Effector memory CD8-positive, alpha-beta T cell (primary cell): Measurements from ENCODE around the gene ADD2.

Experiments used
- ATAC-seq: fragments of 150-1000 bp; cut with Tn5 transposase; replicated peaks from 2 replicates; pipeline ENCODE4 v1.10.0; 2021; ENCODE audit warnings: mild to moderate bottlenecking, moderate library complexity
- DNase-seq, 3 experiments: peaks; one replicate each; pipeline ENCODE4 v3.0.0; 2021
- H3K27ac Mint-ChIP-seq, 2 donors: one replicate each; pipeline ENCODE4 v1.8.0; 2022; ENCODE audit warnings: mild to moderate bottlenecking in 2 of 2, mixed read lengths in 2 of 2, moderate library complexity in 2 of 2
- H3K27me3 Mint-ChIP-seq, 2 donors: one replicate each; pipeline ENCODE4 v1.8.0; 2022; ENCODE audit warnings: mixed read lengths in 2 of 2
- H3K36me3 Mint-ChIP-seq: one replicate; pipeline ENCODE4 v1.8.0; 2022; ENCODE audit warnings: mild to moderate bottlenecking, moderate library complexity, mixed read lengths; ENCODE audit not compliant: insufficient read depth
- H3K4me1 Mint-ChIP-seq, 2 donors: one replicate each; pipeline ENCODE4 v1.8.0; 2022; ENCODE audit warnings: low read depth in 2 of 2, mixed read lengths in 2 of 2
- H3K4me3 Mint-ChIP-seq, 2 donors: one replicate each; pipeline ENCODE4 v1.8.0; 2022; ENCODE audit warnings: mild to moderate bottlenecking in 2 of 2, mixed read lengths in 2 of 2, moderate library complexity in 2 of 2
- H3K9me3 Mint-ChIP-seq, 2 donors: one replicate each; pipeline ENCODE4 v1.8.0; 2022; ENCODE audit warnings: mixed read lengths in 2 of 2

ADD2 gene

GRCh38 chr2:70738159-70738558 lies 29.8 kb downstream of the ADD2 start:
- Mint-ChIP-seq H3K9me3 (no peaks in the 10 kb centered on the region), H3K27me3 (peaks cover 56 to 68% of the 10 kb centered on the region in 2 donors), H3K36me3 (no peaks in the 10 kb centered on the region), H3K4me3 (no peak overlapping the region), H3K4me1 (no peaks in the 10 kb centered on the region), H3K27ac (no peak overlapping the region)
- DNase-seq: no peak
- no peak for ATAC-seq

DNA sequence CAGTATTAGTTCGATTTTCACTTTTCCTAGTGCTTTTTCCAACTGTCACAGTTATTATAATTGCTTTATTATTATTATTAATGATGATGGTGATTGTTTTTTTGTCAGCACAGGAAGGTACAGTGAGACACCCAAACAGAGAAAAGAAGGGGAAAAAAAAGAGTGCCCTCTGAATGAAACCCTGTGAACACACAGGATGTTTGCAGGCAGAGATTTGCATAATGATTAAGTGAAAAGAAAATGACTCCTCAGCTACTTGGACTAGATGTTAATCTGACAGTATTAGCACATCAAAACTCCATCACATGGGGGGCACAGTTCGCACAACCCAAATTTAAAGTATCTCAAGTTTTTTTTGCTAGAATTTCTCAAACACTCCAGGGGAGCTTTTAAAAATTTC lies 32.9 kb downstream of the ADD2 start:
- ATAC-seq: no peak
- DNase-seq: no peak
- Mint-ChIP-seq H3K27ac (no peak overlapping the region), H3K4me3 (no peak overlapping the region), H3K9me3 (no peaks in the 10 kb centered on the region), H3K4me1 (no peaks in the 10 kb centered on the region), H3K27me3 (peaks cover 60 to 83% of the 10 kb centered on the region in 2 donors), H3K36me3 (no peaks in the 10 kb centered on the region)

DNA sequence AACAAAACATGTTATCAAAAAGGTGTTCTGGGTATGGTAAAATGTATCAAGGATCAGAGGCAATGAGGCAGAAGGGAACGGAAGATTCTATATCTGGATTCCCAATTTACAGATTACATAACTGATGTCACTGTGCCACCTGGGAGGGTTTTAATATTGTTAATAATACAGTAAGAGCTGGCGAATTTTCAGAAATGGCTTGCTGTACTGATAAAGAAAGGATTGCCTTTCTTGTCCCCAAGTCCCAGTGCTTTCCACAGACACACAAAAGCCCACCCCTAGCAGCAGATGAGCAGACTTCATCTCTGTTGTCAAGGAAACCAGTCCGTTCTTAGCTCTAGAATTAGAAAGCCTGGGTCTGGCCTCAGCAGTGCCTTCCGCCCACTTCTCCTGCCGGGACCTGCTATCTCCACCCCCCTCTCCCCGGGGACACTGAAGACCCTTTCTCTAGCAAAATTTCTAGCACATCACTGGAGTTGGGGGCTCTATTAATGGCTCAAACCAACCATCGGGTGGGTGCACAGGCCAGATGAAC lies 34.3 kb downstream of the ADD2 start:
- H3K4me3 Mint-ChIP-seq: no peak overlapping the region
- DNase-seq (no peak), ATAC-seq (no peak)
- no peaks in the 10 kb centered on the region for H3K9me3 Mint-ChIP-seq
- no peaks in the 10 kb centered on the region for H3K4me1 Mint-ChIP-seq
- no peak overlapping the region for H3K27ac Mint-ChIP-seq
- H3K36me3 Mint-ChIP-seq: no peaks in the 10 kb centered on the region
- H3K27me3 Mint-ChIP-seq: peaks cover 50 to 84% of the 10 kb centered on the region in 2 donors

DNA sequence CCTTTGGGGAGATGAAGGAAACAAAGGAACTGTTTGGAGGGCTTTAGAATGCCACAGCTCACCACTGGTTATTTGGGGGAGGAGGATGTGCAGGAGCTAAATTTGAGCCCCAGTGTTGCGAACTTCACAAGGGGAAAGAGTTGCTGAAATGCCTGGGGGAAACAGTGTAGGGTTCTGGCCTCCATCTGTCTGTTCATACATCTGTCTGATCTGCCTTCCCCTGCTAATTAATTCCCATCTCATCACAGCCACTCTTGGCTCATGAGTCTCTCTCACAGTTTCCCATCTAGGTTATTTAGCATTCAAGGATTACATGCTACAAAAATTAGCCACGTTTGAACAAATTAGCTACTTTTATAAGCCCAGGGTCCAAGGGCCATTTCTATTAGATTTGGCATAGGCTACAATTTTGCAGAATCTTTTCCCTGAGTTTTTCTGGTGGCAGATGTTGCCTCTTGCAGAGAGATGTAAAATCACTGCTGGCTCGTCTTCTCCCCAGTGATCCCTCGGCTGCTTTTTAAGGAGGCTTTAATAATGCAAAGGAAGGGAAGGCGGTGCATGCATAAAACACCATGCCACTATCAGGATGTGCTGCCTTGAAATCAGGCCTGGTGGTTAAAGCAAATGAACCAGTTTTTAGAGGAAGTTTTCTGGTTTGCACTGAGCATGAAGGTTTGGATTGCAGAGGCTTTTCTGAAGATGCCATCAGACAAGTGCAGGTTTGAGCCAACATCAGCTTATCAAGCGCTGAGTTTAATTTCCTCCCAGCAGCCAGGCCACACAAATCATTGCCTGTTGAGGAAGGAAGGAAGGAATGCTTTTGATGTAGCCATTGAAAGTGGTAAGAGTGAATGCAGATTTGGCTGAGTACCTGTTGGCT lies 35.0 kb downstream of the ADD2 start:
- peaks cover 44 to 86% of the 10 kb centered on the region in 2 donors for H3K27me3 Mint-ChIP-seq
- ATAC-seq: no peak

DNA sequence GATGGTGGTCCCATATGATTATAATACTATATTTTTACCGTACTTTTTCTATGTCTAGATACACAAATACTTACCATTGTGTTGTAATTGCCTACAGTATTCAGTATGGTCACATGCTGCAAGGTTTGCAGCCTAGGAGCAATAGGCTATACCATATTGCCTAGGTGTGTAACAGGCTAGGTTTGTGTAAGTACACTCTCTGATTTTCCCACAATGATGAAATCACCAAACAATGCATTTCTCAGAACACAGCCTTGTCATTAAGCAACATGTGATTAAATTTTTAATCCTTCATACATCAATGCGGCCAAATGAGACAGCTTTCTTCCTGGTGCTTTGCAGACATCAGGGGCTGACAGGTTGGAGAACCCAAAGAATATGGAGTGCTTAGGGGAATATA lies 37.3 kb downstream of the ADD2 start:
- Mint-ChIP-seq H3K4me1 (no peaks in the 10 kb centered on the region), H3K27ac (no peak overlapping the region), H3K36me3 (no peaks in the 10 kb centered on the region), H3K4me3 (no peak overlapping the region), H3K27me3 (peaks cover 34 to 83% of the 10 kb centered on the region in 2 donors), H3K9me3 (no peaks in the 10 kb centered on the region)
- DNase-seq: no peak
- ATAC-seq: no peak

More for the DNA sequence above, 35.0 kb downstream of the ADD2 start:
- Mint-ChIP-seq H3K4me1 (no peaks in the 10 kb centered on the region), H3K9me3 (no peaks in the 10 kb centered on the region), H3K4me3 (no peak overlapping the region), H3K36me3 (no peaks in the 10 kb centered on the region), H3K27ac (no peak overlapping the region)
- DNase-seq: no peak

DNA sequence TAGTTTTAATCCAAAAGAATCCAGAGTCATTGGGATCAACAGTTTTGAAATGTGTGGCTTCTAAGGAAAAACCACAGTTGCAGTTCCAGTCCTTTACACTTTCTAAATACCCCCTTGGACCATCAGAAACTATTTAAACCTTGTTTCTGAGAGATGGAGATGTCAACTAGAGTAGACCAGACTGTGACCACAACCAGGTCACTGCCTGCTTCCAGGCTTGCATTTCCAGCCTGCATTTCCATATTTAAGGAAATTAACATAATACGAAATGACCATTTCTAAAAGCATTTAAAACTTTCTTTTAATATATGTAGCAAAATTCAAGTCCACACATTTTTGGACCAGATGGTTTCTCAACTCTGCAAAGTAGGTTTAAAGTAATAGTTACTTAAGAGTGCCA lies 38.4 kb downstream of the ADD2 start:
- no peak for DNase-seq
- Mint-ChIP-seq H3K4me1 (no peaks in the 10 kb centered on the region), H3K36me3 (no peaks in the 10 kb centered on the region), H3K4me3 (no peak overlapping the region), H3K27ac (no peak overlapping the region), H3K27me3 (peaks cover 25 to 82% of the 10 kb centered on the region in 2 donors), H3K9me3 (no peaks in the 10 kb centered on the region)
- no peak for ATAC-seq

DNA sequence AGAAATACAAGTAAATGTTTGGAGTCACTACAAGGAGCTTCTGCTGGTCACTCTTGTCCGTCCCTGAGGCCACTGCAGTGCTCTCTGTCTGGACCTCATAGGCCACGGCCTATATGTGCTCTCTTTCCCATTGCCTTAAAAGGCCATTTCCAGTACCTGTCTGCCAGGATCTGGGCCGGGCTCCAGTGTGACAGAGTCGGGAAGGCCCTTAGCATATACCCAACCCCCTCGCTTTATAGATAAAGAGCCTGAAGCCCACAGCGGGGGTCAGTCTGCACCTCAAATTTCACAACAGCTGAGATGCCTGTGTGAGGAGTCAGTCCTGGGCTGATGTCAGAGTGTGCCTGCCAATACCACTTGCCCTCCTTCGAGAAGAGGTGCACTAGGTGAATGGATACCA lies 39.9 kb downstream of the ADD2 start:
- H3K27me3 Mint-ChIP-seq: peaks cover 10 to 67% of the 10 kb centered on the region in 2 donors
- H3K4me1 Mint-ChIP-seq: no peaks in the 10 kb centered on the region
- H3K36me3 Mint-ChIP-seq: no peaks in the 10 kb centered on the region
- DNase-seq (no peak), ATAC-seq (no peak)
- no peak overlapping the region for H3K27ac Mint-ChIP-seq
- H3K4me3 Mint-ChIP-seq: no peak overlapping the region
- H3K9me3 Mint-ChIP-seq: no peaks in the 10 kb centered on the region

DNA sequence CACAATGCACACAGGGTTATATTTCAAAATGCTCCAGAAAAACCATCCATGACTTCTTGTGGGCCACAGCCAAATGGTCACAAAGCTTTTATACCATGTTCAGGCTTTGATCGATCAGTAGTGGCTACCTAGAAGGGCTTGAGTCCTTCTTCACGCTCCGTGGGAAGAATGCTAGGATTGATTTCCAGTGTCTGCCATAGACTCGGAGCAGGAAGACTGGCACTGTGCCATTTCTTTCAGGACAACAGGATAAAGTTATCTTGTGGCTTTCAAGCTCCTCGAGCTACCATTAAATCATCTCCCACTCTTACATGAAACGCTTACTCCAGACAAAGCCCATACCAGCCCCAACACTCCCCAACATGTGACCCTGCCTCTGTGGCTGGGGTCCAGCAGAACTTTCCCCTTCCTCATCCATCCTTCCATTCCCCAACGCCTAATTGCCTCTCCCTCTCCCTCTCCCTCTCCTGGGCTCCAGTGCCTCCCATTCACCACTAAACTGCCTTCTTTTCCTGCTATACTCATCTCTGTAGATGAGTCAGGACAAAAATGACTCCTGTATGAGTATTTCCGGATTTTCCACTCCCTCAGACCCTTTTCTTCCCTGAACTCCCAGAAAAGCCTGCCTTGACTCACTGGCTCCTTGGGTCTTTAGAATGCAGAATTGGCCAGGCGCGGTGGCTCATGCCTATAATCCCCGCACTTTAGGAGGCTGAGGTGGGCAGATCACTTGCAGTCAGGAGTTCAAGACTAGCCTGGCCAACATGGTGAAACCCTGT lies 40.9 kb downstream of the ADD2 start:
- Mint-ChIP-seq H3K27me3 (peaks cover 6 to 57% of the 10 kb centered on the region in 2 donors), H3K4me1 (no peaks in the 10 kb centered on the region), H3K4me3 (no peak overlapping the region), H3K9me3 (no peaks in the 10 kb centered on the region), H3K27ac (no peak overlapping the region), H3K36me3 (no peaks in the 10 kb centered on the region)
- ATAC-seq (no peak), DNase-seq (no peak)

DNA sequence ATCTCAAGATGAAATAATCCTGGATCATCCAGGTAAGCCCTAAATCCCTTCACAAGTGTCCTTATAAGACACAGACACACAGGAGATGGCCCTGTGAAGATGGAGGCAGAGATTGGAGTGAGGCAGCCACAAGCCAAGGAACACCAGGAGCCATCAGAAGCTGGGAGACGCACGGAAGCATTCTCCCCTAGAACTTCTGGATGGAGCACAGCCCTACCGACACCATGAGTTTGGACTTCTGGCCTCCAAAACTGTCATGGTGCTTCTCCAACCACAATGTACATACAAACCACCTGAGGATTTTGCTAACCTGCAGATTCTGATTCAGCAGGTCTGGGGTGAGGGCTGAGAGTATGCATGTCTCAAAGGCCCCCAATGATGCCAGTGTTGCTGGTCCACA lies 42.5 kb downstream of the ADD2 start:
- H3K9me3 Mint-ChIP-seq: no peaks in the 10 kb centered on the region
- no peak overlapping the region for H3K4me3 Mint-ChIP-seq
- no peak for ATAC-seq
- H3K27me3 Mint-ChIP-seq: peaks cover 6 to 45% of the 10 kb centered on the region in 2 donors
- no peak for DNase-seq
- H3K36me3 Mint-ChIP-seq: no peaks in the 10 kb centered on the region
- H3K27ac Mint-ChIP-seq: no peak overlapping the region
- H3K4me1 Mint-ChIP-seq: no peaks in the 10 kb centered on the region

DNA sequence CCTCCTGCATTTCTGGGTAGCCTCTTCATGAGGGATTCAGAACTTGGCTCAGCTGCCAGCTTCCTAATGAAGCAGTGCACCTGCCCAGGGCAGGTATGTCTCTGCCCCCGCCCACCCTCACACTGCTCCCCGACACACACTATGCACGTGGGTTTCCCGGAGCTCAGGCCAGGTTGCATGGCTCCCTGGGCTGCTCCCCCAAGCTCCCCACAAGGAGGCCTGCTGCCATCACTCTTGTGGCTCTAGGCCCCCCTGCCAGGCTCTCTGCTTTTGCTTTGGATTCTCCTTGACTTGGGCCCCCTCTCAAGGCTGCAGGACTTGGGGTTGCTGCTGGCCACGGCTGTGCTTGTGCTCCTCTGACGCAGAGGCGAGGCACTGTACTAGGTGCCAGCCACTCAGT lies 43.6 kb downstream of the ADD2 start:
- Mint-ChIP-seq H3K4me1 (no peaks in the 10 kb centered on the region), H3K27ac (no peak overlapping the region), H3K4me3 (no peak overlapping the region), H3K27me3 (peaks cover 13 to 51% of the 10 kb centered on the region in 2 donors), H3K36me3 (no peaks in the 10 kb centered on the region), H3K9me3 (no peaks in the 10 kb centered on the region)
- DNase-seq: no peak
- ATAC-seq: no peak

- no peaks in the 10 kb centered on the region for H3K36me3 Mint-ChIP-seq
- H3K9me3 Mint-ChIP-seq: no peaks in the 10 kb centered on the region
- no peak overlapping the region for H3K4me3 Mint-ChIP-seq
- H3K27me3 Mint-ChIP-seq: peaks cover 13 to 41% of the 10 kb centered on the region in 2 donors
- ATAC-seq (no peak), DNase-seq (no peak)
- no peaks in the 10 kb centered on the region for H3K4me1 Mint-ChIP-seq
- H3K27ac Mint-ChIP-seq: no peak overlapping the region
Measured at GRCh38 chr2:70723286-70723885, 44.6 kb downstream of the ADD2 start.

DNA sequence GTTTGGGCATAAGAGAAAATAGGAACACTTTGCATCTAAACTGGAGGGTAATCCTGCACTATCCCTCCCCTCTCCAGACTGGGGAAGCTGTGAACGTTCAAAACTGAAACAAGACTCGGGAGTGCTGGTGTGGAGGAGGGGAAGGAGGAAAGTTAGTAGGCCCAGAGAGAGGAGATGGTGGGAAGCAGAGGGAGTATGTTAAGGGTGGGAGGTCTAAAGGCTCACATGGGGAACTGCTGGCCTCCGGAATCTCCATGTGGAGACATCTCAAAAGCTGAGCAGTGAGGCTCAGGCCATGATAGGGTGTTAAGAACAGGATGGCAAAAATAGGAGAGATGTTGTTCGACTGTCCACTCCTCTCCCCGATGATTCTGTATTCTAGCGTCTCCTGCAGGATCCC lies 47.9 kb downstream of the ADD2 start:
- Mint-ChIP-seq H3K9me3 (no peaks in the 10 kb centered on the region), H3K36me3 (peaks cover 2% of the 10 kb centered on the region), H3K27ac (no peak overlapping the region), H3K27me3 (peaks cover 17 to 50% of the 10 kb centered on the region in 2 donors), H3K4me3 (no peak overlapping the region), H3K4me1 (no peaks in the 10 kb centered on the region)
- ATAC-seq (no peak), DNase-seq (no peak)

DNA sequence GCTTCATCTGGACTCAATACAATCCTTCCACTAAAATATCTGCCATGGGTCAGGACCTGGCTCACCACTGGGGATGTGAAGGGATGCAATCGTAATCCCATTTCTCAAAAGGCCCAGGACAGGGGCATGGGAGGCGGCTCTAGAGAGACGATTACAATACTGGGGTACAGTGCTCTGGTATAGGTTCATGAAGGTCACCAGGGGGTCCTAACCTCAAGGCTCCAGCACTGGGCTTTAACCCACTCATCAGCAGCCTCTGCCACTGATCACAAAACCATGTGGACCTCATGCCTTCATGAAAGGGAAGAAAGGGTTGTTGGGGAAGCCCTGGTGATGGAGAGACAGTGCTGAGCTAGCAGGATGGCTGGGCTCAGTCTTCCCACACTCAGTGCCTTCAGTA lies 48.8 kb downstream of the ADD2 start:
- ATAC-seq (no peak), DNase-seq (no peak)
- no peak overlapping the region for H3K4me3 Mint-ChIP-seq
- H3K27ac Mint-ChIP-seq: no peak overlapping the region
- H3K36me3 Mint-ChIP-seq: peaks cover 2% of the 10 kb centered on the region
- H3K4me1 Mint-ChIP-seq: no peaks in the 10 kb centered on the region
- H3K9me3 Mint-ChIP-seq: no peaks in the 10 kb centered on the region
- peaks cover 17 to 55% of the 10 kb centered on the region in 2 donors for H3K27me3 Mint-ChIP-seq
